Stimulated activated CD4-positive, alpha-beta T cell treated with anti-CD3 and anti-CD28 coated beads, Interleukin-1b, Interleukin-23, amount 100 ng/mL, for 24 hours (primary cell): ENCODE results near the gene CTBP1.
A peak's percentile ranks its signal among the peaks of the same experiment; 100 is the strongest.

Experiments used
- DNase-seq, 4 experiments: peaks; one replicate each; pipeline ENCODE4 v3.0.0-alpha.2; 2020; ENCODE audit warnings: low read depth in 4 of 4, low spot score in 1 of 4

Gene CTBP1

GRCh38 chr4:1225272-1226143 is 23.4 kb downstream of the CTBP1 start:
- DNase-seq: no peak

GRCh38 chr4:1223841-1224809 is 24.8 kb downstream of the CTBP1 start:
- DNase-seq: no peak

- no peak for DNase-seq
Measured at GRCh38 chr4:1222938-1223690, 25.8 kb downstream of the CTBP1 start.

GRCh38 chr4:1222036-1222789 is 26.7 kb downstream of the CTBP1 start:
- no peak for DNase-seq

GRCh38 chr4:1221155-1221870 is 27.6 kb downstream of the CTBP1 start:
- no peak for DNase-seq

- DNase-seq: no peak
Measured at GRCh38 chr4:1220566-1220965, 28.4 kb downstream of the CTBP1 start.

- no peak for DNase-seq
Measured at GRCh38 chr4:1219566-1219950, 29.4 kb downstream of the CTBP1 start.

GRCh38 chr4:1218634-1219565 is 30.0 kb downstream of the CTBP1 start:
- no peak for DNase-seq

- DNase-seq: no peak
Measured at GRCh38 chr4:1217366-1217765, 31.6 kb downstream of the CTBP1 start.

- peak in 3 of 4 experiments; percentile 17 to 43 (median 33) for DNase-seq
Measured at GRCh38 chr4:1216869-1217294, 32.0 kb downstream of the CTBP1 start.

GRCh38 chr4:1216076-1216614 is 32.8 kb downstream of the CTBP1 start:
- no peak for DNase-seq

GRCh38 chr4:1215141-1216075 is 33.5 kb downstream of the CTBP1 start:
- no peak for DNase-seq

- no peak for DNase-seq
Measured at GRCh38 chr4:1214101-1215095, 34.5 kb downstream of the CTBP1 start.

GRCh38 chr4:1213336-1213995 is 35.5 kb downstream of the CTBP1 start:
- no peak for DNase-seq

GRCh38 chr4:1212546-1213335 is 36.2 kb downstream of the CTBP1 start:
- no peak for DNase-seq
